Liver (tissue), 9 donors: ENCODE results near the gene ZBED2. TPM values are rescaled to one million over a fixed set of nuclear protein-coding genes. Genes with fewer than 3 reads are reported as not detected.

Source experiments
- DNase-seq: peaks from one replicate; pipeline ENCODE4 v3.0.0-alpha.2; 2017; ENCODE audit warnings: low spot score
- H3K27ac ChIP-seq, 2 donors: one replicate each; pipeline ENCODE4 v1.7.0; 2013; ENCODE audit warnings: inconsistent platforms in 2 of 2, low read length in 2 of 2, control low read depth in 1 of 2, low read depth in 1 of 2, mild to moderate bottlenecking in 1 of 2
- H3K27me3 ChIP-seq, 4 donors: one replicate each; pipeline versions ENCODE4 v1.6.1 to v1.7.0; 2013; ENCODE audit warnings: low read length in 3 of 4, inconsistent platforms in 1 of 4, mild to moderate bottlenecking in 1 of 4, moderate library complexity in 1 of 4; ENCODE audit not compliant: control insufficient read depth in 4 of 4, insufficient read depth in 4 of 4
- H3K36me3 ChIP-seq, 4 donors: one replicate each; pipeline versions ENCODE4 v1.6.1 to v1.7.0; 2013; ENCODE audit warnings: low read length in 3 of 4, mild to moderate bottlenecking in 3 of 4, low read depth in 1 of 4, moderate library complexity in 1 of 4; ENCODE audit not compliant: control insufficient read depth in 4 of 4, insufficient read depth in 3 of 4
- H3K4me1 ChIP-seq, 4 donors: one replicate each; pipeline versions ENCODE4 v1.6.1 to v1.7.0; 2013; ENCODE audit warnings: low read length in 3 of 4, mild to moderate bottlenecking in 3 of 4, moderate library complexity in 1 of 4; ENCODE audit not compliant: control insufficient read depth in 4 of 4, insufficient read depth in 4 of 4
- H3K4me3 ChIP-seq, 3 donors: one replicate each; pipeline versions ENCODE4 v1.6.1 to v1.7.0; 2013; ENCODE audit warnings: low read length in 3 of 3, control low read depth in 1 of 3, low read depth in 1 of 3, mild to moderate bottlenecking in 1 of 3
- H3K9ac ChIP-seq, 2 donors: one replicate each; pipeline ENCODE4 v1.7.0; 2013; ENCODE audit warnings: low read length in 2 of 2, mild to moderate bottlenecking in 2 of 2, moderate library complexity in 2 of 2, control low read depth in 1 of 2, low read depth in 1 of 2
- H3K9me3 ChIP-seq, 4 donors: one replicate each; pipeline versions ENCODE4 v1.6.1 to v1.7.0; 2013; ENCODE audit warnings: low read length in 3 of 4; ENCODE audit not compliant: control insufficient read depth in 4 of 4
- ATF3 ChIP-seq: IDR thresholded peaks from 2 replicates; pipeline ENCODE4 v1.6.1; 2016; ENCODE audit warnings: antibody characterized with exemption
- EGR1 ChIP-seq, 2 donors: IDR thresholded peaks; 2 replicates each; pipeline ENCODE4 v1.6.1; 2016 to 2018; ENCODE audit warnings: antibody characterized with exemption in 2 of 2, low read depth in 2 of 2
- FOXA1 ChIP-seq: IDR thresholded peaks from 2 replicates; pipeline ENCODE4 v1.6.1; 2016; ENCODE audit warnings: antibody characterized with exemption
- FOXA2 ChIP-seq: IDR thresholded peaks from 2 replicates; pipeline ENCODE4 v1.6.1; 2016; ENCODE audit warnings: antibody characterized with exemption
- HNF4A ChIP-seq, 2 donors: conservative IDR thresholded peaks; 2 replicates each; pipeline ENCODE4 v1.6.1; 2016; ENCODE audit warnings: antibody characterized with exemption in 2 of 2, mild to moderate bottlenecking in 2 of 2
- HNF4G ChIP-seq: IDR thresholded peaks from 2 replicates; pipeline ENCODE4 v1.6.1; 2016; ENCODE audit warnings: antibody characterized with exemption
- JUND ChIP-seq, 2 donors: IDR thresholded peaks; 2 replicates each; pipeline ENCODE4 v1.6.1; 2016; ENCODE audit warnings: antibody characterized with exemption in 2 of 2
- MAX ChIP-seq: IDR thresholded peaks from 2 replicates; pipeline ENCODE4 v1.6.1; 2016; ENCODE audit warnings: antibody characterized with exemption
- NR2F2 ChIP-seq: IDR thresholded peaks from 2 replicates; pipeline ENCODE4 v1.6.1; 2016; ENCODE audit warnings: antibody characterized with exemption
- RAD21 ChIP-seq, 2 donors: IDR thresholded peaks; 2 replicates each; pipeline ENCODE4 v1.6.1; 2016; ENCODE audit warnings: antibody characterized with exemption in 2 of 2, mild to moderate bottlenecking in 2 of 2
- RXRA ChIP-seq, 2 donors: IDR thresholded peaks; 2 replicates each; pipeline ENCODE4 v1.6.1; 2017 to 2018; ENCODE audit warnings: antibody characterized with exemption in 2 of 2, mild to moderate bottlenecking in 1 of 2
- SP1 ChIP-seq: IDR thresholded peaks from 2 replicates; pipeline ENCODE4 v1.6.1; 2018; ENCODE audit warnings: antibody characterized with exemption, mild to moderate bottlenecking
- TAF1 ChIP-seq: conservative IDR thresholded peaks from 2 replicates; pipeline ENCODE4 v1.6.1; 2016; ENCODE audit warnings: antibody characterized with exemption, mild to moderate bottlenecking
- ZBTB33 ChIP-seq: IDR thresholded peaks from 2 replicates; pipeline ENCODE4 v1.6.1; 2016; ENCODE audit warnings: antibody characterized with exemption
- WGBS: extraction: QIAGEN DNeasy Blood & Tissue Kit; methylation state at CpG from one replicate; pipeline ENCODE4 v1.1.7; 2013; 5-methylcytosine and 5-hydroxymethylcytosine counted together
- polyA plus RNA-seq, 2 donors: library from polyadenylated mRNA; stranded (reverse) in 1 of 2; unstranded in 1 of 2; fragments of 200-250 nt in 1 of 2; fragments of >200 nt in 1 of 2; fragmentation: Nextera tagmentation in 1 of 2; extraction: Ambion mirVana in 1 of 2; gene quantifications; one replicate each; pipeline versions ENCODE4 v1.2.1 to v1.2.3, GENCODE V29; 2013 to 2015
- total RNA-seq, 2 donors: library from RNA; depleted of rRNA; stranded (reverse); fragments of >200 nt; gene quantifications; one replicate each; pipeline ENCODE4 v1.2.3, GENCODE V29; 2014
- TF ChIP-seq, protein P1 (sequence below): IDR thresholded peaks from 2 replicates; pipeline ENCODE4 v1.6.1; 2016; ENCODE audit warnings: antibody characterized with exemption, mild to moderate bottlenecking
- TF ChIP-seq, protein P2 (sequence below): fragments of 150-350 bp; IDR thresholded peaks from 2 replicates; pipeline ENCODE4 v1.5.1; 2017; ENCODE audit warnings: improper control_type of control experiment, low read depth, low read length; ENCODE audit not compliant: missing input control
- donor health status: healthy.
- donor health status: healthy.
- donor health status: healthy.
- donor health status: healthy.
- donor health status: healthy.

Gene ZBED2
- total and polyA plus RNA-seq, 4 donors: not detected

GRCh38 chr3:111579495-111579894, 15.7 kb downstream of the ZBED2 start (continued):
- TF ChIP-seq FOXA1: no peak
- no peak for TF ChIP-seq JUND (IDR thresholded peaks at IDR 0.05)
- no peak for TF ChIP-seq RXRA (IDR thresholded peaks at IDR 0.05)
- TF ChIP-seq HNF4G: no peak

GRCh38 chr3:111578867-111579266, 16.3 kb downstream of the ZBED2 start:
- WGBS: 94% methylated on average over 4 of the region's 4 CpGs
- H3K9ac ChIP-seq: no peak overlapping the region
- H3K4me3 ChIP-seq: no peak overlapping the region
- no peaks in the 10 kb centered on the region for H3K9me3 ChIP-seq
- TF ChIP-seq ZBTB33: no peak
- no peak for TF ChIP-seq JUND (IDR thresholded peaks at IDR 0.05)
- TF ChIP-seq NR2F2: no peak
- TF ChIP-seq EGR1 (IDR thresholded peaks at IDR 0.05; ENCODE audit: low read depth in 2 of 2): no peak
- no peak for TF ChIP-seq HNF4G
- TF ChIP-seq TAF1: no peak
- TF ChIP-seq FOXA2: no peak
- TF ChIP-seq FOXA1: no peak
- TF ChIP-seq ATF3: no peak
- TF ChIP-seq, protein P1, sequence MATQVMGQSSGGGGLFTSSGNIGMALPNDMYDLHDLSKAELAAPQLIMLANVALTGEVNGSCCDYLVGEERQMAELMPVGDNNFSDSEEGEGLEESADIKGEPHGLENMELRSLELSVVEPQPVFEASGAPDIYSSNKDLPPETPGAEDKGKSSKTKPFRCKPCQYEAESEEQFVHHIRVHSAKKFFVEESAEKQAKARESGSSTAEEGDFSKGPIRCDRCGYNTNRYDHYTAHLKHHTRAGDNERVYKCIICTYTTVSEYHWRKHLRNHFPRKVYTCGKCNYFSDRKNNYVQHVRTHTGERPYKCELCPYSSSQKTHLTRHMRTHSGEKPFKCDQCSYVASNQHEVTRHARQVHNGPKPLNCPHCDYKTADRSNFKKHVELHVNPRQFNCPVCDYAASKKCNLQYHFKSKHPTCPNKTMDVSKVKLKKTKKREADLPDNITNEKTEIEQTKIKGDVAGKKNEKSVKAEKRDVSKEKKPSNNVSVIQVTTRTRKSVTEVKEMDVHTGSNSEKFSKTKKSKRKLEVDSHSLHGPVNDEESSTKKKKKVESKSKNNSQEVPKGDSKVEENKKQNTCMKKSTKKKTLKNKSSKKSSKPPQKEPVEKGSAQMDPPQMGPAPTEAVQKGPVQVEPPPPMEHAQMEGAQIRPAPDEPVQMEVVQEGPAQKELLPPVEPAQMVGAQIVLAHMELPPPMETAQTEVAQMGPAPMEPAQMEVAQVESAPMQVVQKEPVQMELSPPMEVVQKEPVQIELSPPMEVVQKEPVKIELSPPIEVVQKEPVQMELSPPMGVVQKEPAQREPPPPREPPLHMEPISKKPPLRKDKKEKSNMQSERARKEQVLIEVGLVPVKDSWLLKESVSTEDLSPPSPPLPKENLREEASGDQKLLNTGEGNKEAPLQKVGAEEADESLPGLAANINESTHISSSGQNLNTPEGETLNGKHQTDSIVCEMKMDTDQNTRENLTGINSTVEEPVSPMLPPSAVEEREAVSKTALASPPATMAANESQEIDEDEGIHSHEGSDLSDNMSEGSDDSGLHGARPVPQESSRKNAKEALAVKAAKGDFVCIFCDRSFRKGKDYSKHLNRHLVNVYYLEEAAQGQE: no peak
- TF ChIP-seq SP1: no peak
- TF ChIP-seq RAD21 (IDR thresholded peaks at IDR 0.05): no peak
- no peak for TF ChIP-seq MAX
- TF ChIP-seq, protein P2, sequence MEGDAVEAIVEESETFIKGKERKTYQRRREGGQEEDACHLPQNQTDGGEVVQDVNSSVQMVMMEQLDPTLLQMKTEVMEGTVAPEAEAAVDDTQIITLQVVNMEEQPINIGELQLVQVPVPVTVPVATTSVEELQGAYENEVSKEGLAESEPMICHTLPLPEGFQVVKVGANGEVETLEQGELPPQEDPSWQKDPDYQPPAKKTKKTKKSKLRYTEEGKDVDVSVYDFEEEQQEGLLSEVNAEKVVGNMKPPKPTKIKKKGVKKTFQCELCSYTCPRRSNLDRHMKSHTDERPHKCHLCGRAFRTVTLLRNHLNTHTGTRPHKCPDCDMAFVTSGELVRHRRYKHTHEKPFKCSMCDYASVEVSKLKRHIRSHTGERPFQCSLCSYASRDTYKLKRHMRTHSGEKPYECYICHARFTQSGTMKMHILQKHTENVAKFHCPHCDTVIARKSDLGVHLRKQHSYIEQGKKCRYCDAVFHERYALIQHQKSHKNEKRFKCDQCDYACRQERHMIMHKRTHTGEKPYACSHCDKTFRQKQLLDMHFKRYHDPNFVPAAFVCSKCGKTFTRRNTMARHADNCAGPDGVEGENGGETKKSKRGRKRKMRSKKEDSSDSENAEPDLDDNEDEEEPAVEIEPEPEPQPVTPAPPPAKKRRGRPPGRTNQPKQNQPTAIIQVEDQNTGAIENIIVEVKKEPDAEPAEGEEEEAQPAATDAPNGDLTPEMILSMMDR: no peak
- no peak for TF ChIP-seq HNF4A (conservative IDR thresholded peaks at IDR 0.05)
- DNase-seq: no peak
- H3K27me3 ChIP-seq: peaks cover 0 to 3% (median 0%) of the 10 kb centered on the region in 4 donors
- no peaks in the 10 kb centered on the region for H3K36me3 ChIP-seq
- H3K4me1 ChIP-seq: no peaks in the 10 kb centered on the region
- H3K27ac ChIP-seq: no peak overlapping the region
